GM12878 (cell line): Measurements from ENCODE around the gene TBC1D5. TPM values are rescaled to one million over a fixed set of nuclear protein-coding genes. Genes with fewer than 3 reads are reported as not detected.

ENCODE experiments used
- ASH2L ChIP-seq: fragments of 300-600, 200-600 bp; sonication (generic); IDR thresholded peaks from 2 replicates; pipeline ENCODE4 v1.6.1; 2017; ENCODE audit warnings: low read depth, mild to moderate bottlenecking, borderline replicate concordance
- CBX5 ChIP-seq: sonication (generic); IDR thresholded peaks from 2 replicates; pipeline ENCODE4 v1.6.1; 2016; ENCODE audit warnings: low read depth, moderate library complexity, mild to moderate bottlenecking, inconsistent platforms
- CHD4 ChIP-seq: fragments of 200-600 bp; sonication (generic); IDR thresholded peaks from 2 replicates; pipeline ENCODE4 v1.6.1; 2016; ENCODE audit warnings: mild to moderate bottlenecking
- CREB1 ChIP-seq: IDR thresholded peaks from 2 replicates; pipeline ENCODE4 v1.6.1; 2012; ENCODE audit warnings: low read depth, mild to moderate bottlenecking, inconsistent platforms
- EED ChIP-seq: sonication (generic); IDR thresholded peaks from 2 replicates; pipeline ENCODE4 v1.6.1; 2016; ENCODE audit warnings: antibody characterized with exemption, low read depth
- HDGF ChIP-seq: fragments of 450-650 bp; IDR thresholded peaks from 2 replicates; pipeline ENCODE4 v1.6.1; 2016; ENCODE audit warnings: antibody characterized with exemption
- IKZF1 ChIP-seq: fragments of 450-650 bp; conservative IDR thresholded peaks from 2 replicates; pipeline ENCODE4 v1.6.1; 2017; ENCODE audit warnings: antibody characterized with exemption, mild to moderate bottlenecking
- IKZF2 ChIP-seq, 2 experiments: fragments of 450-650 bp; IDR thresholded peaks; 2 replicates each; pipeline ENCODE4 v1.6.1; 2017; ENCODE audit warnings: mild to moderate bottlenecking in 2 of 2, moderate library complexity in 2 of 2
- MTA3 ChIP-seq: IDR thresholded peaks from 2 replicates; pipeline ENCODE4 v1.6.1; 2012; ENCODE audit warnings: low read length, inconsistent platforms, borderline replicate concordance
- NBN ChIP-seq: fragments of 450-650 bp; IDR thresholded peaks from 2 replicates; pipeline ENCODE4 v1.6.1; 2016
- NFIC ChIP-seq: IDR thresholded peaks from 2 replicates; pipeline ENCODE4 v1.6.1; 2012; ENCODE audit warnings: low read depth, mild to moderate bottlenecking, inconsistent platforms, low read length, moderate library complexity
- NFYA ChIP-seq: IDR thresholded peaks from 2 replicates; pipeline ENCODE4 v1.6.1; 2011; ENCODE audit warnings: low read depth, mild to moderate bottlenecking, low read length, improper control_type of control experiment, borderline replicate concordance
- NFYB ChIP-seq: IDR thresholded peaks from 2 replicates; pipeline ENCODE4 v1.6.1; 2011; ENCODE audit warnings: low read depth, mild to moderate bottlenecking, low read length, improper control_type of control experiment, moderate library complexity; ENCODE audit not compliant: insufficient read depth
- NR2C2 ChIP-seq: IDR thresholded peaks from 2 replicates; pipeline ENCODE4 v1.6.1; 2011; ENCODE audit warnings: borderline replicate concordance, low read depth; ENCODE audit not compliant: control insufficient read depth, insufficient read length
- PML ChIP-seq: IDR thresholded peaks from 2 replicates; pipeline ENCODE4 v1.6.1; 2012; ENCODE audit warnings: low read length, inconsistent platforms
- POLR2A ChIP-seq: IDR thresholded peaks from 2 replicates; pipeline ENCODE4 v1.6.1; 2011; ENCODE audit warnings: low read depth, mild to moderate bottlenecking, low read length
- POLR2AphosphoS5 ChIP-seq: IDR thresholded peaks from 2 replicates; pipeline ENCODE4 v1.6.1; 2011; ENCODE audit warnings: mild to moderate bottlenecking, low read length, inconsistent platforms
- RAD21 ChIP-seq: IDR thresholded peaks from 2 replicates; pipeline ENCODE4 v1.6.1; 2011; ENCODE audit warnings: mild to moderate bottlenecking, low read depth, low read length, moderate library complexity; ENCODE audit not compliant: insufficient read depth
- RELA ChIP-seq: fragments of 450-650 bp; IDR thresholded peaks from 2 replicates; pipeline ENCODE4 v1.8.0; 2014; ENCODE audit warnings: borderline replicate concordance; ENCODE audit not compliant: partially characterized antibody
- SIN3A ChIP-seq: IDR thresholded peaks from 2 replicates; pipeline ENCODE4 v1.6.1; 2012; ENCODE audit warnings: low read depth, low read length, improper control_type of control experiment
- SMARCA5 ChIP-seq: fragments of 450-650 bp; IDR thresholded peaks from 2 replicates; pipeline ENCODE4 v1.6.1; 2017; ENCODE audit warnings: mild to moderate bottlenecking
- SREBF1 ChIP-seq: IDR thresholded peaks from 2 replicates; pipeline ENCODE4 v1.6.1; 2012; ENCODE audit warnings: mild to moderate bottlenecking, low read length
- TCF7 ChIP-seq: IDR thresholded peaks from 2 replicates; pipeline ENCODE4 v1.6.1; 2014; ENCODE audit warnings: antibody characterized with exemption, borderline replicate concordance
- USF1 ChIP-seq: IDR thresholded peaks from 2 replicates; pipeline ENCODE4 v1.6.1; 2011; ENCODE audit warnings: borderline replicate concordance, low read depth, mild to moderate bottlenecking, moderate library complexity, mixed read lengths, low read length; ENCODE audit not compliant: insufficient read depth; ENCODE audit errors: extremely low read length
- ZNF384 ChIP-seq: IDR thresholded peaks from 2 replicates; pipeline ENCODE4 v1.6.1; 2012; ENCODE audit warnings: low read depth, mild to moderate bottlenecking, low read length, improper control_type of control experiment, borderline replicate concordance
- polyA plus RNA-seq, 11 experiments: library from polyadenylated mRNA; depleted of rRNA in 4 of 11; unstranded in 6 of 11; stranded (reverse) in 5 of 11; fragments of >200 nt; fragmentation: Nextera tagmentation in 4 of 11; fragmentation: Illumina TruSeq in 1 of 11; extraction: Ambion mirVana in 4 of 11; extraction: Trizol in 1 of 11; gene quantifications; 1 replicate in 1 of 11; 2 replicates in 10 of 11; pipeline versions ENCODE4 v1.2.1 to v1.2.3, GENCODE V29; 2011 to 2016; ENCODE audit warnings: inconsistent platforms in 2 of 11, missing spikeins in 2 of 11, low read depth in 1 of 11
- total RNA-seq, 4 experiments: library from RNA; depleted of rRNA in 3 of 4; stranded (reverse); fragments of >200 nt in 3 of 4; fragmentation: Illumina TruSeq in 1 of 4; extraction: Trizol in 1 of 4; gene quantifications; 2 replicates each; pipeline versions ENCODE4 v1.2.1 to v1.2.3, GENCODE V29; 2013 to 2021
- TF ChIP-seq, protein P1 (sequence below): fragments of 450-650 bp; formaldehyde crosslinking; IDR thresholded peaks from 2 replicates; pipeline ENCODE4 v1.5.0; 2022; ENCODE audit warnings: mild to moderate bottlenecking, missing genetic modification characterization
- TF ChIP-seq, protein P2 (sequence below): fragments of 450-650 bp; IDR thresholded peaks from 2 replicates; pipeline ENCODE4 v1.6.1; 2017; ENCODE audit warnings: mild to moderate bottlenecking

TBC1D5 gene
- total and polyA plus RNA-seq, 10 of the 15 experiments (the other 5 are each of a cell fraction or from before 2014, with no cell fraction given), result 5.5 to 61.0 (median 43.8) TPM

GRCh38 chr3:17742880-17743657, 638 bp upstream of the TBC1D5 start (continued):
- TF ChIP-seq NFYB (peak; percentile 46; the same call in 1 of the 2 replicates), MTA3 (no peak; the same call in 1 of the 2 replicates), EED (peak; percentile 60), SREBF1 (no peak), HDGF (peak; percentile 55; the same call in 1 of the 2 replicates), PML (peak; percentile 33; the same call in 1 of the 2 replicates), CBX5 (no peak), NFYA (no peak), SIN3A (no peak), POLR2A (peak; percentile 17; the same call in 1 of the 2 replicates), NFIC (0 out of 2 replicates have a peak, but pooled peaks have one; percentile 23), TCF7 (no peak), IKZF1 (peak; percentile 79), NBN (no peak; the same call in none of the 2 replicates), CREB1 (no peak), ZNF384 (no peak), CHD4 (no peak), NR2C2 (no peak), SMARCA5 (no peak; the same call in 1 of the 2 replicates), RELA (no peak), USF1 (no peak), ASH2L (no peak), RAD21 (no peak), IKZF2 (IDR thresholded peaks at IDR 0.05) (peak; percentile 11 to 33; a peak in 1 of 4 replicates), POLR2AphosphoS5 (peak; percentile 53)
- TF ChIP-seq, protein P1, sequence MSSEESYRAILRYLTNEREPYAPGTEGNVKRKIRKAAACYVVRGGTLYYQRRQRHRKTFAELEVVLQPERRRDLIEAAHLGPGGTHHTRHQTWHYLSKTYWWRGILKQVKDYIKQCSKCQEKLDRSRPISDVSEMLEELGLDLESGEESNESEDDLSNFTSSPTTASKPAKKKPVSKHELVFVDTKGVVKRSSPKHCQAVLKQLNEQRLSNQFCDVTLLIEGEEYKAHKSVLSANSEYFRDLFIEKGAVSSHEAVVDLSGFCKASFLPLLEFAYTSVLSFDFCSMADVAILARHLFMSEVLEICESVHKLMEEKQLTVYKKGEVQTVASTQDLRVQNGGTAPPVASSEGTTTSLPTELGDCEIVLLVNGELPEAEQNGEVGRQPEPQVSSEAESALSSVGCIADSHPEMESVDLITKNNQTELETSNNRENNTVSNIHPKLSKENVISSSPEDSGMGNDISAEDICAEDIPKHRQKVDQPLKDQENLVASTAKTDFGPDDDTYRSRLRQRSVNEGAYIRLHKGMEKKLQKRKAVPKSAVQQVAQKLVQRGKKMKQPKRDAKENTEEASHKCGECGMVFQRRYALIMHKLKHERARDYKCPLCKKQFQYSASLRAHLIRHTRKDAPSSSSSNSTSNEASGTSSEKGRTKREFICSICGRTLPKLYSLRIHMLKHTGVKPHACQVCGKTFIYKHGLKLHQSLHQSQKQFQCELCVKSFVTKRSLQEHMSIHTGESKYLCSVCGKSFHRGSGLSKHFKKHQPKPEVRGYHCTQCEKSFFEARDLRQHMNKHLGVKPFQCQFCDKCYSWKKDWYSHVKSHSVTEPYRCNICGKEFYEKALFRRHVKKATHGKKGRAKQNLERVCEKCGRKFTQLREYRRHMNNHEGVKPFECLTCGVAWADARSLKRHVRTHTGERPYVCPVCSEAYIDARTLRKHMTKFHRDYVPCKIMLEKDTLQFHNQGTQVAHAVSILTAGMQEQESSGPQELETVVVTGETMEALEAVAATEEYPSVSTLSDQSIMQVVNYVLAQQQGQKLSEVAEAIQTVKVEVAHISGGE (CRISPR knock-in tag), result no peak
- TF ChIP-seq, protein P2, sequence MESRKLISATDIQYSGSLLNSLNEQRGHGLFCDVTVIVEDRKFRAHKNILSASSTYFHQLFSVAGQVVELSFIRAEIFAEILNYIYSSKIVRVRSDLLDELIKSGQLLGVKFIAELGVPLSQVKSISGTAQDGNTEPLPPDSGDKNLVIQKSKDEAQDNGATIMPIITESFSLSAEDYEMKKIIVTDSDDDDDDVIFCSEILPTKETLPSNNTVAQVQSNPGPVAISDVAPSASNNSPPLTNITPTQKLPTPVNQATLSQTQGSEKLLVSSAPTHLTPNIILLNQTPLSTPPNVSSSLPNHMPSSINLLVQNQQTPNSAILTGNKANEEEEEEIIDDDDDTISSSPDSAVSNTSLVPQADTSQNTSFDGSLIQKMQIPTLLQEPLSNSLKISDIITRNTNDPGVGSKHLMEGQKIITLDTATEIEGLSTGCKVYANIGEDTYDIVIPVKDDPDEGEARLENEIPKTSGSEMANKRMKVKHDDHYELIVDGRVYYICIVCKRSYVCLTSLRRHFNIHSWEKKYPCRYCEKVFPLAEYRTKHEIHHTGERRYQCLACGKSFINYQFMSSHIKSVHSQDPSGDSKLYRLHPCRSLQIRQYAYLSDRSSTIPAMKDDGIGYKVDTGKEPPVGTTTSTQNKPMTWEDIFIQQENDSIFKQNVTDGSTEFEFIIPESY, result no peak
